Astrocyte (in vitro differentiated cells and primary cell): ENCODE results near the gene PSMC4.

Experiments used
- CTCF ChIP-seq: IDR thresholded peaks from 2 replicates; pipeline ENCODE4 v1.5.1; 2011; ENCODE audit warnings: low read depth, mild to moderate bottlenecking, inconsistent platforms, low read length, moderate library complexity; ENCODE audit not compliant: insufficient read depth
- EZH2 ChIP-seq: IDR thresholded peaks from 2 replicates; pipeline ENCODE4 v1.6.1; 2012; ENCODE audit warnings: mild to moderate bottlenecking, low read length, inconsistent platforms; ENCODE audit not compliant: insufficient read depth

DNA sequence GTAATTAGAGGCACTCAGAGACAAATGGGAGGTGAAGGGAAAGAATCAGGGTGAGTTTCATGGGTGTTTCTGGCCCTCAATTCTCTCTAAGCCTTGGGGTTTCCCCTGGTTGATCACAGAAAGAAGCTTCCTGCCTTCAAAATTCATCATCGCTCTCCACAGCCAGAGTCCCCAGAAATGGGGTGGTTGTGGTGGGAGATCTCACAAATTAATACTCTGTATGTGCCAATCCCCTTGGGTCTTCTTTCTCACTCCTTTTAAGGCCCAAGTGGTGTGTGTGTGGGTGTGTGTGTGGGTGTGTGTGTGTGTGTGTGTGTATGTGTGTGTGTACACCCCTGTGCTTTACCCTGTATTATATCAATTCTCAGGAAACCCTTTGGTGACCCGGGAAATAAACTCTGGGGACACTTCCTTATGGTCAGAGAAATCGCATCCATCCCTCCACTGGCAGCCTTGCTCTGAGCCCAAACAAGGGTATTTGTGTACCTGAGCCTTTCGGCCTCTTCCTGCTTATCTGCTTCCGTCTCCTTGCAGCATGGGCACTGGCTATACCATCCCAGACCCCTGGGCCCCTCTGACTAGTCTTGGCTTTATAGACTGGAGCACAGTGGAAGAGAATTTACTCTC is 33.8 kb upstream of the PSMC4 start:
- TF ChIP-seq CTCF (no peak), EZH2 (no peak)
